Mesenchymal stem cell (in vitro differentiated cells and primary cell): ENCODE measurements around the gene OSTC.
A peak's percentile ranks its signal among the peaks of the same experiment; 100 is the strongest.

Experiments used
- DNase-seq: peaks from one replicate; pipeline ENCODE4 v3.0.0-alpha.2; 2013
- H2AFZ ChIP-seq: one replicate; pipeline ENCODE4 v1.6.1; 2013; ENCODE audit warnings: low read depth, mild to moderate bottlenecking, control low read depth, inconsistent platforms, low read length, moderate library complexity
- H2AK5ac ChIP-seq: 2 replicates; pipeline ENCODE4 v1.6.1; 2013; ENCODE audit warnings: low read length, moderate library complexity, mild to moderate bottlenecking, inconsistent platforms; ENCODE audit not compliant: severe bottlenecking
- H2BK120ac ChIP-seq: one replicate; pipeline ENCODE4 v1.6.1; 2013; ENCODE audit warnings: low read depth, mild to moderate bottlenecking, inconsistent platforms, low read length, moderate library complexity
- H2BK12ac ChIP-seq, 2 experiments: one replicate each; pipeline ENCODE4 v1.6.1; 2013; ENCODE audit warnings: inconsistent platforms in 2 of 2, low read length in 2 of 2, mild to moderate bottlenecking in 2 of 2, moderate library complexity in 2 of 2, control low read depth in 1 of 2
- H2BK15ac ChIP-seq: one replicate; pipeline ENCODE4 v1.6.1; 2013; ENCODE audit warnings: mild to moderate bottlenecking, low read depth, inconsistent platforms; ENCODE audit not compliant: poor library complexity, severe bottlenecking
- H2BK5ac ChIP-seq: 2 replicates; pipeline ENCODE4 v1.6.1; 2013; ENCODE audit warnings: low read depth, mild to moderate bottlenecking, low read length, control low read depth, inconsistent platforms; ENCODE audit not compliant: poor library complexity, severe bottlenecking
- H3K14ac ChIP-seq, 2 experiments: one replicate each; pipeline ENCODE4 v1.6.1; 2013; ENCODE audit warnings: inconsistent platforms in 2 of 2, low read length in 2 of 2, control low read depth in 1 of 2, mild to moderate bottlenecking in 1 of 2, moderate library complexity in 1 of 2
- H3K18ac ChIP-seq, 2 experiments: one replicate each; pipeline ENCODE4 v1.6.1; 2013; ENCODE audit warnings: inconsistent platforms in 2 of 2, low read length in 2 of 2, control low read depth in 1 of 2, low read depth in 1 of 2, mild to moderate bottlenecking in 1 of 2
- H3K23ac ChIP-seq, 2 experiments: one replicate each; pipeline ENCODE4 v1.6.1; 2013; ENCODE audit warnings: inconsistent platforms in 2 of 2, low read length in 2 of 2, mild to moderate bottlenecking in 2 of 2, moderate library complexity in 2 of 2, control low read depth in 1 of 2
- H3K27ac ChIP-seq: 2 replicates; pipeline ENCODE4 v1.5.1; 2013; ENCODE audit warnings: mild to moderate bottlenecking, moderate library complexity, low read length, control low read depth, inconsistent platforms; ENCODE audit not compliant: poor library complexity, severe bottlenecking
- H3K27me3 ChIP-seq, 2 experiments: 2 replicates each; pipeline versions ENCODE4 v1.6.1 to v1.7.0; 2013; ENCODE audit warnings: low read length in 2 of 2, mild to moderate bottlenecking in 2 of 2, moderate library complexity in 2 of 2, control low read depth in 1 of 2, inconsistent platforms in 1 of 2; ENCODE audit not compliant: control insufficient read depth in 1 of 2, insufficient read depth in 1 of 2
- H3K36me3 ChIP-seq, 2 experiments: 2 replicates each; pipeline versions ENCODE4 v1.6.1 to v1.7.0; 2013; ENCODE audit warnings: low read length in 2 of 2, control low read depth in 1 of 2, inconsistent platforms in 1 of 2, low read depth in 1 of 2, mild to moderate bottlenecking in 1 of 2; ENCODE audit not compliant: insufficient read depth in 2 of 2, control insufficient read depth in 1 of 2
- H3K4ac ChIP-seq, 2 experiments: one replicate each; pipeline ENCODE4 v1.6.1; 2013; ENCODE audit warnings: inconsistent platforms in 2 of 2, low read length in 2 of 2, mild to moderate bottlenecking in 2 of 2, moderate library complexity in 2 of 2, control low read depth in 1 of 2, low read depth in 1 of 2
- H3K4me1 ChIP-seq: 2 replicates; pipeline ENCODE4 v1.6.1; 2013; ENCODE audit warnings: low read depth, low read length, control low read depth; ENCODE audit not compliant: control insufficient read depth, insufficient read depth
- H3K4me2 ChIP-seq: 2 replicates; pipeline ENCODE4 v1.6.1; 2013; ENCODE audit warnings: low read length, mild to moderate bottlenecking, inconsistent platforms; ENCODE audit not compliant: poor library complexity, severe bottlenecking
- H3K4me3 ChIP-seq, 2 experiments: 2 replicates each; pipeline versions ENCODE4 v1.5.1 to v1.7.0; 2013; ENCODE audit warnings: low read length in 2 of 2, mild to moderate bottlenecking in 2 of 2, control low read depth in 1 of 2, low read depth in 1 of 2; ENCODE audit not compliant: insufficient read depth in 1 of 2
- H3K79me1 ChIP-seq: replicated peaks from 2 replicates; pipeline ENCODE4 v1.6.1; 2013; ENCODE audit warnings: mild to moderate bottlenecking, control low read depth, low read length, inconsistent platforms; ENCODE audit not compliant: poor library complexity, severe bottlenecking
- H3K9ac ChIP-seq: 2 replicates; pipeline ENCODE4 v1.7.0; 2013; ENCODE audit warnings: mild to moderate bottlenecking, low read length, moderate library complexity
- H3K9me3 ChIP-seq: 2 replicates; pipeline ENCODE4 v1.7.0; 2013; ENCODE audit warnings: mild to moderate bottlenecking, low read length; ENCODE audit not compliant: control insufficient read depth
- H4K8ac ChIP-seq: one replicate; pipeline ENCODE4 v1.6.1; 2013; ENCODE audit warnings: inconsistent platforms, mild to moderate bottlenecking, low read length, moderate library complexity
- H4K91ac ChIP-seq: one replicate; pipeline ENCODE4 v1.6.1; 2013; ENCODE audit warnings: mild to moderate bottlenecking, low read length, inconsistent platforms
- WGBS: methylation state at CpG from one replicate; pipeline ENCODE4 v1.1.7; 2013; ENCODE audit warnings: mixed read lengths; 5-methylcytosine and 5-hydroxymethylcytosine counted together

OSTC gene

GRCh38 chr4:108695062-108695461 is 44.7 kb downstream of the OSTC start:
- no peak overlapping the region for H2AK5ac ChIP-seq
- DNase-seq, result no peak

GRCh38 chr4:108696160-108696559 is 45.8 kb downstream of the OSTC start:
- Histone ChIP-seq H3K79me1 (no peaks in the 10 kb centered on the region), H3K4me1 (no peaks in the 10 kb centered on the region), H2BK15ac (no peak overlapping the region), H2BK5ac (no peak overlapping the region), H3K27me3 (no peaks in the 10 kb centered on the region), H3K23ac (no peak overlapping the region), H3K36me3 (no peaks in the 10 kb centered on the region), H3K14ac (no peak overlapping the region), H2BK12ac (no peak overlapping the region), H4K8ac (no peak overlapping the region), H2BK120ac (no peak overlapping the region), H3K4me3 (no peak overlapping the region), H2AK5ac (no peak overlapping the region), H3K27ac (no peak overlapping the region), H4K91ac (no peak overlapping the region), H3K18ac (no peak overlapping the region), H3K9ac (no peak overlapping the region), H3K4me2 (no peak overlapping the region), H2AFZ (no peak overlapping the region), H3K9me3 (no peaks in the 10 kb centered on the region), H3K4ac (no peak overlapping the region)
- 90% methylated on average over 3 of the region's 3 CpGs for WGBS
- DNase-seq, result no peak

More at GRCh38 chr4:108695062-108695461, 44.7 kb downstream of the OSTC start:
- no peak overlapping the region for H2BK120ac ChIP-seq
- H3K36me3 ChIP-seq, result no peaks in the 10 kb centered on the region
- no peak overlapping the region for H4K91ac ChIP-seq
- no peak overlapping the region for H2BK15ac ChIP-seq
- H3K27ac ChIP-seq, result no peak overlapping the region
- no CpG with 5 or more reads among the region's 1 CpG for WGBS
- no peaks in the 10 kb centered on the region for H3K79me1 ChIP-seq
- no peak overlapping the region for H2AFZ ChIP-seq
- H2BK5ac ChIP-seq, result no peak overlapping the region
- H4K8ac ChIP-seq, result no peak overlapping the region
- H3K4me1 ChIP-seq, result no peaks in the 10 kb centered on the region
- no peak overlapping the region for H3K4me2 ChIP-seq
- H3K9ac ChIP-seq, result no peak overlapping the region
- H3K9me3 ChIP-seq, result no peaks in the 10 kb centered on the region
- no peak overlapping the region for H3K4me3 ChIP-seq
- no peak overlapping the region for H3K18ac ChIP-seq
- no peak overlapping the region for H3K14ac ChIP-seq
- H2BK12ac ChIP-seq, result no peak overlapping the region
- H3K4ac ChIP-seq, result no peak overlapping the region
- no peak overlapping the region for H3K23ac ChIP-seq
- no peaks in the 10 kb centered on the region for H3K27me3 ChIP-seq

- no peak overlapping the region for H3K18ac ChIP-seq
Measured at GRCh38 chr4:108700081-108700757, 49.8 kb downstream of the OSTC start.

GRCh38 chr4:108702960-108703359 is 52.6 kb downstream of the OSTC start:
- Histone ChIP-seq H3K9me3 (no peaks in the 10 kb centered on the region), H3K36me3 (no peaks in the 10 kb centered on the region), H2BK12ac (peak overlapping the region in 1 of 2 experiments; percentile 15), H4K8ac (peak overlapping the region; percentile 88), H3K18ac (peak overlapping the region; percentile 7 to 28), H3K9ac (no peak overlapping the region), H3K23ac (no peak overlapping the region), H2AFZ (no peak overlapping the region), H3K4ac (peak overlapping the region in 1 of 2 experiments; percentile 83), H2AK5ac (no peak overlapping the region), H3K79me1 (no peaks in the 10 kb centered on the region), H4K91ac (peak overlapping the region; percentile 52), H3K14ac (no peak overlapping the region), H3K4me3 (no peak overlapping the region), H2BK15ac (no peak overlapping the region), H3K4me2 (no peak overlapping the region), H3K27me3 (no peaks in the 10 kb centered on the region), H3K27ac (no peak overlapping the region), H2BK5ac (no peak overlapping the region), H2BK120ac (peak overlapping the region; percentile 13), H3K4me1 (no peaks in the 10 kb centered on the region)
- DNase-seq, result peak; percentile 63
- 49% methylated on average over 2 of the region's 3 CpGs for WGBS

More at GRCh38 chr4:108700081-108700757, 49.8 kb downstream of the OSTC start:
- H2BK5ac ChIP-seq, result no peak overlapping the region
- no peak overlapping the region for H2BK15ac ChIP-seq
- no peak overlapping the region for H3K23ac ChIP-seq
- no peaks in the 10 kb centered on the region for H3K9me3 ChIP-seq
- no peak overlapping the region for H4K91ac ChIP-seq
- no peak overlapping the region for H2AFZ ChIP-seq
- no peak overlapping the region for H3K4me2 ChIP-seq
- 63% methylated on average over 1 of the region's 1 CpG for WGBS
- H3K14ac ChIP-seq, result no peak overlapping the region
- H4K8ac ChIP-seq, result no peak overlapping the region
- H3K4ac ChIP-seq, result no peak overlapping the region
- no peaks in the 10 kb centered on the region for H3K4me1 ChIP-seq
- no peak overlapping the region for H3K9ac ChIP-seq
- H2BK12ac ChIP-seq, result no peak overlapping the region
- H3K27me3 ChIP-seq, result no peaks in the 10 kb centered on the region
- H2BK120ac ChIP-seq, result no peak overlapping the region
- no peak overlapping the region for H3K4me3 ChIP-seq
- no peak overlapping the region for H2AK5ac ChIP-seq
- H3K36me3 ChIP-seq, result no peaks in the 10 kb centered on the region
- H3K27ac ChIP-seq, result no peak overlapping the region
- no peaks in the 10 kb centered on the region for H3K79me1 ChIP-seq
- peak; percentile 34 for DNase-seq
